ENCODE data around the gene HAAO. TPM values are rescaled to one million over a fixed set of nuclear protein-coding genes. Genes with fewer than 3 reads are reported as not detected.
A peak's percentile ranks its signal among the peaks of the same experiment; 100 is the strongest.

Gene HAAO
- total RNA-seq, 1 donor from 2014 or later, result 10.0 TPM

DNA sequence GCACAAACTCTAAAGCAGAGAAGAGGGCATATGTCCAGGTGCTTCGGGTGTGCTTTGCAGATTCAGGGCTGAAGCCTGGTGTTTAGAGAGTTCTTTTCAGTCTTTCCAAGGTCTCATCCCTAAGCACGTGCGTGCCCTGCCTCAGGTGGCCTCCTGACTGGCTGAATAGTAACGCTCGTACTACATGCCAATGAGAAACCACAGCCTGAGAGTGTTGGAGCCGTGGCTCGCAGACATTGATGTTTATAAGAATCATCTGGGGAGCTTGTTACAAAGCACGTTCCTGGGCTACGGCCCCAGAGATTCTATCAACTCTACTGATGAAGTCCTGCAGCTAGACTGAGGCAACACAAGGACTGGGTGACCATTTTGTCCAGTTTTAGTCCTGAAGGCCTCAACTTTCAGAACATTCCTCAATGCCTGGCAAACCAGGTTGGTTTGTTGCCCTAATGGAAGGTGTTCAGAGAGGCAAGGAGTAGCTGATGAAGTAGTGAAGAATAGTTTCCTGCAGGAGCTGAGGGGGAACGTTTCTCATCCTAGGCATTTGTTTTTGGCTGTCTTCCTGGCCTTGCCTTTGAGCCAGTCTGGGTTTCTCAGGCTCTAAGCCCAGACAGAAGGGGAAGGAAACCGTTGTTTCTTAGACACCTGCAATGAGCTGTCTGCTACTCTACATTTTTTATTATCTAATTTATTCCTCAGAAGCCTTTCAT lies 31.5 kb upstream of the HAAO start:
- Mint-ChIP-seq H3K36me3 (no peaks in the 10 kb centered on the region), H3K27ac (no peak overlapping the region), H3K4me3 (no peak overlapping the region), H3K4me1 (ENCODE audit: unreplicated experiment) (peaks cover 15% of the 10 kb centered on the region), H3K27me3 (peaks cover 2% of the 10 kb centered on the region), H3K9me3 (no peaks in the 10 kb centered on the region)
- TF ChIP-seq, protein P1, sequence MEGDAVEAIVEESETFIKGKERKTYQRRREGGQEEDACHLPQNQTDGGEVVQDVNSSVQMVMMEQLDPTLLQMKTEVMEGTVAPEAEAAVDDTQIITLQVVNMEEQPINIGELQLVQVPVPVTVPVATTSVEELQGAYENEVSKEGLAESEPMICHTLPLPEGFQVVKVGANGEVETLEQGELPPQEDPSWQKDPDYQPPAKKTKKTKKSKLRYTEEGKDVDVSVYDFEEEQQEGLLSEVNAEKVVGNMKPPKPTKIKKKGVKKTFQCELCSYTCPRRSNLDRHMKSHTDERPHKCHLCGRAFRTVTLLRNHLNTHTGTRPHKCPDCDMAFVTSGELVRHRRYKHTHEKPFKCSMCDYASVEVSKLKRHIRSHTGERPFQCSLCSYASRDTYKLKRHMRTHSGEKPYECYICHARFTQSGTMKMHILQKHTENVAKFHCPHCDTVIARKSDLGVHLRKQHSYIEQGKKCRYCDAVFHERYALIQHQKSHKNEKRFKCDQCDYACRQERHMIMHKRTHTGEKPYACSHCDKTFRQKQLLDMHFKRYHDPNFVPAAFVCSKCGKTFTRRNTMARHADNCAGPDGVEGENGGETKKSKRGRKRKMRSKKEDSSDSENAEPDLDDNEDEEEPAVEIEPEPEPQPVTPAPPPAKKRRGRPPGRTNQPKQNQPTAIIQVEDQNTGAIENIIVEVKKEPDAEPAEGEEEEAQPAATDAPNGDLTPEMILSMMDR (conservative IDR thresholded peaks at IDR 0.05), result no peak
- DNase-seq (ENCODE audit: extremely low spot score, unreplicated experiment), result no peak

DNA sequence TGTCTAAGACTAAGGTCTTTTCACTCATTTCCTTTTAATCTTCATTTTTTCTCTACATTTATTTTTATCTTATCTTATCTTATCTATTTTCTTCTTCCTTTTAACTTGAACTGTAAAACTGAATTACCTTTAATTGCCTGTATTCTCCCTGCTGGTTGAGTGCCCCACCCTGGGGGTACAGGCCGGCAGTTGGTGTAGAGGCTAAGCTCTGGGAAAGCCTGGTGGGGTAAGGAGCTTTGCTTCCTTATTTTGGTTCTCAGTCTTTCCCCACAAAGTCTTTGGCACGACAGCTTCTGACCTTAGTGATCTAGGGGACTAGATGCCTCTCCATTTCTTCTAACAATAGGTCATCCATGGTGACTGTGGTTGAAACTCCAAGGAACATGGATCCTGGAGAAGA lies 26.8 kb upstream of the HAAO start:
- no peaks in the 10 kb centered on the region for H3K27me3 Mint-ChIP-seq
- no peak overlapping the region for H3K4me3 Mint-ChIP-seq
- no peak overlapping the region for H3K27ac Mint-ChIP-seq
- no peaks in the 10 kb centered on the region for H3K9me3 Mint-ChIP-seq
- no peak for DNase-seq (ENCODE audit: extremely low spot score, unreplicated experiment)
- TF ChIP-seq, protein P1 (conservative IDR thresholded peaks at IDR 0.05), result no peak
- no peaks in the 10 kb centered on the region for H3K4me1 Mint-ChIP-seq (ENCODE audit: unreplicated experiment)
- no peaks in the 10 kb centered on the region for H3K36me3 Mint-ChIP-seq

DNA sequence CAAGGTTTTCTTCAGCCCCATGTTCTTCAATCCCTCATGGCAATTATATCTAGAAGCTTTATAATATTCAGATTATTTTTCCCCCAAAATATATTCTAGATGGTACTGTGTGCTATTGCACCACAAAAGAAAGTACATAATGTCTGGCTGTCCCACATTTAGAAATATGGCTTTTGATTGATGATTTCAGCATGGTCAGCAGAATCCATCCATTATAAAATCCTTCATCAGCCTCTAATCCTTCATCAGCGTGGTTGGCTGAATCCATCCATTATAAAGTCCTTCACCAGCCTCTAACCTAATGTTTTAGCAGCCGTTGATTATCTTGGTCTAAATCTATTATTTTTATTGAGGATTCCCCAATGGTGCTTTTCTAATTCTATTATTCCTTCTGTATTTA lies 23.3 kb upstream of the HAAO start:
- peaks cover 4% of the 10 kb centered on the region for H3K36me3 Mint-ChIP-seq
- TF ChIP-seq, protein P1 (conservative IDR thresholded peaks at IDR 0.05), result no peak
- peaks cover 9% of the 10 kb centered on the region for H3K4me1 Mint-ChIP-seq (ENCODE audit: unreplicated experiment)
- no peaks in the 10 kb centered on the region for H3K27me3 Mint-ChIP-seq
- H3K27ac Mint-ChIP-seq, result no peak overlapping the region
- no peak for DNase-seq (ENCODE audit: extremely low spot score, unreplicated experiment)
- H3K9me3 Mint-ChIP-seq, result peaks cover 8% of the 10 kb centered on the region
- no peak overlapping the region for H3K4me3 Mint-ChIP-seq

DNA sequence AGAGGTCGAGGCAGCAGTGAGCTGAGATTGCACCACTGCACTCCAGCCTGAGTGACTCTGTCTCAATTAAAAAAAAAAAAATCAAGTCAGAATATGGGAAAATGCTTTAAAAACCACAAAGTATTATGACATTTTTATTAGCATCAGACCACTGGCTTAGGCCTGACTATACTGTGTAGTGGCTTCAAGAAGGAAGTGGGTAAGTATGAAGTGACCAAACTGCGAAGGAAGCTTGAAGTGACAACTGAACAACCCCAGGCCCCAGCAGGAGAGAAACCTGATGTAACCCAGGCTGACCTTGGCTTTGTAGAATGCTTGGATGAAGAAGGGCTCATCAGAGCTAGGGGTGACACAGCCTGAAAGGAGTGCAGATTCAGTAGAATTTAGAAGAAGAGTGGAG lies 21.4 kb upstream of the HAAO start:
- Mint-ChIP-seq H3K4me1 (ENCODE audit: unreplicated experiment) (peaks cover 17% of the 10 kb centered on the region), H3K4me3 (no peak overlapping the region), H3K36me3 (peaks cover 7% of the 10 kb centered on the region), H3K9me3 (peaks cover 8% of the 10 kb centered on the region), H3K27ac (no peak overlapping the region), H3K27me3 (peaks cover 9% of the 10 kb centered on the region)
- TF ChIP-seq, protein P1 (conservative IDR thresholded peaks at IDR 0.05), result no peak
- DNase-seq (ENCODE audit: extremely low spot score, unreplicated experiment), result no peak

DNA sequence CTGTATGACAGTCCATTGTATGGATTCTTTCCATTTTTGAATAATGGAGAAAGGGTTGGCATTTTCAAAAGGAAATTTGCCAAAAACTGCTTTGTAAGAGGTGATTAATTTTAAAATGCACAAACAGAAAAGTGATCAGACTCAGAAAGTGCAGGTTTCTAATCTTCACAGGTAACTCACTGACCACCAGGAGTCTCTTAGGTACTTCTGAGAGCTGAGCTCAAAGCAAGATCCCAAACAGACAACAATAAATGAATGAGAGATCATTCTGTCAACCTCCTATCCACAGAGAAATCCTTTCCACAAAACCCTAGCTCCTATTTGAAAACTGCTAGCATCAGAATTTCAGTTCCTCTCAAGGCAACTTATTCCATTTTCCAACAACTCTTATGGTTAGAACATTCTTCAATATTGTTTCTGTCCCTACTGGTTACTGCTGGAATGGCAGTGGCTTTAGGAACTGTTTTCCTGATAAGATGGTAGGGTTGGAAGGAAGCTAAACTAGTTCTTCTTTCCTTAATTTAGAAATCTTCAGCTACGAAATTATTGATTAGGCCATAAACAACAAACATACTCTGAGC lies 20.6 kb upstream of the HAAO start:
- Mint-ChIP-seq H3K27ac (peak overlapping the region; percentile 66), H3K36me3 (peaks cover 7% of the 10 kb centered on the region), H3K4me3 (peak overlapping the region; percentile 77), H3K27me3 (peaks cover 9% of the 10 kb centered on the region), H3K4me1 (ENCODE audit: unreplicated experiment) (peaks cover 21% of the 10 kb centered on the region), H3K9me3 (peaks cover 8% of the 10 kb centered on the region)
- TF ChIP-seq, protein P1 (conservative IDR thresholded peaks at IDR 0.05), result peak; percentile 75
- no peak for DNase-seq (ENCODE audit: extremely low spot score, unreplicated experiment)
